ENCODE measurements around the gene YIF1A.

The YIF1A gene

GRCh38 chr11:66318600-66318970 is 29.6 kb upstream of the YIF1A start:
- ChIA-PET CTCF (interaction anchor here (0.9 to 1.5 kb wide), 4 partner anchors 8 to 68 kb away, joined by 3 to 6 read pairs (median 5); no protein-coding TSS in a partner anchor), POLR2A (no interaction called here)
- TF ChIP-seq, protein P1, sequence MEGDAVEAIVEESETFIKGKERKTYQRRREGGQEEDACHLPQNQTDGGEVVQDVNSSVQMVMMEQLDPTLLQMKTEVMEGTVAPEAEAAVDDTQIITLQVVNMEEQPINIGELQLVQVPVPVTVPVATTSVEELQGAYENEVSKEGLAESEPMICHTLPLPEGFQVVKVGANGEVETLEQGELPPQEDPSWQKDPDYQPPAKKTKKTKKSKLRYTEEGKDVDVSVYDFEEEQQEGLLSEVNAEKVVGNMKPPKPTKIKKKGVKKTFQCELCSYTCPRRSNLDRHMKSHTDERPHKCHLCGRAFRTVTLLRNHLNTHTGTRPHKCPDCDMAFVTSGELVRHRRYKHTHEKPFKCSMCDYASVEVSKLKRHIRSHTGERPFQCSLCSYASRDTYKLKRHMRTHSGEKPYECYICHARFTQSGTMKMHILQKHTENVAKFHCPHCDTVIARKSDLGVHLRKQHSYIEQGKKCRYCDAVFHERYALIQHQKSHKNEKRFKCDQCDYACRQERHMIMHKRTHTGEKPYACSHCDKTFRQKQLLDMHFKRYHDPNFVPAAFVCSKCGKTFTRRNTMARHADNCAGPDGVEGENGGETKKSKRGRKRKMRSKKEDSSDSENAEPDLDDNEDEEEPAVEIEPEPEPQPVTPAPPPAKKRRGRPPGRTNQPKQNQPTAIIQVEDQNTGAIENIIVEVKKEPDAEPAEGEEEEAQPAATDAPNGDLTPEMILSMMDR (IDR thresholded peaks at IDR 0.05; ENCODE audit: control extremely low read depth, extremely low read depth, low read depth, missing control alignments) = no peak
- DNase-seq (ENCODE audit: extremely low spot score) = no peak

DNA sequence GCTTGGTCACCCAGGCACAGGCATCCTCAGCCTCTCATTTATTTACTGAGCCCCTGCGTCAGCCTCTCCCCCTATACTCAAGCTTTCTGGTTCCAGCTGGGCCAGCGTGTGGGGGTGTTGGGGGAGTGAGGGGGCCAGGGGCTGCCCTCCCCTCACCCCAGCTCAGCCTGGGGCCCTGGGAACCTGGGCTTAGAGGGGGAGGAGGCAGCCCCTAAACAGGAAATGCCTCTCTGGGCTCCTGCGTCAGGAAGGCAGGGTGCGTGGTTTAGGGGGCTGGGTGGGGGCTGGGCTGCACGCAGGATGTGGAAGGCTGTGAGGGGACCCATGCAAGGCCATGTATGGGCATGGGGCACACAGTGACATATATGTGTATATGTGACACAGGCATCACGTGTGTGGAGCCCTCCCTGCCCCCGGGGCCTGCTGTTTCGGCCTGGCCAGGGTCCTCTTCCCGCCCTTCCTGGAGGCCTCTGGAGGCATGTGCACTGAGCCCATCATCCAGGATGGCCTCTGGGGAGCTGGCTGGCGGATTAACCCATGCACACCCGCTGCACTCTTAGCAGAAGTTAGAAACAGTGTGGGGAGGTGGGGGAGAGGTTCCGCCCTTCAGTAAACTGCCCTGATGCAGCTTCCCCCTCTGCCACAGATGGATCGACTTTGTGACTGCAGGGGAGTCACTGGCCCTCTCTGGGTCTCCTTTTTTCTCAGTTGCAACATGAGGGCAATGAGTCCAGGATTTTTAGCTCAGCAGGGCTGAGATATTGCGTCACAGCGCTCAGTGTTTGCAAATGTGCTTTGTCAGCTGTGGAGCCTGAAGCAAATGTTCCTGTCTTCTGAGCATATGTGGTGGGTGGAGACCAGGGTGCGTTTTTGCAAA is 29.0 kb upstream of the YIF1A start:
- ChIA-PET CTCF (interaction anchor here (0.9 to 1.5 kb wide), 4 partner anchors 9 to 68 kb away, joined by 3 to 6 read pairs (median 5); no protein-coding TSS in a partner anchor), POLR2A (no interaction called here)
- TF ChIP-seq, protein P1 (IDR thresholded peaks at IDR 0.05; ENCODE audit: control extremely low read depth, extremely low read depth, low read depth, missing control alignments) = no peak
- no peak for DNase-seq (ENCODE audit: extremely low spot score)

- POLR2A ChIA-PET = no interaction called here
- TF ChIP-seq, protein P1 (IDR thresholded peaks at IDR 0.05; ENCODE audit: control extremely low read depth, extremely low read depth, low read depth, missing control alignments) = no peak
- CTCF ChIA-PET = interaction anchor here (1.1 to 1.6 kb wide), 4 partner anchors 11 to 69 kb away, joined by 3 to 6 read pairs (median 4); no protein-coding TSS in a partner anchor
- no peak for DNase-seq (ENCODE audit: extremely low spot score)
Measured at GRCh38 chr11:66317322-66317722, 28.4 kb upstream of the YIF1A start.

GRCh38 chr11:66316849-66317251 is 27.9 kb upstream of the YIF1A start, which contains the start of gene CD248:
Gene CD248 (minus strand): TSS chr11:66317044. CDS start chr11:66317027, 17 bp downstream.
- ChIA-PET CTCF (interaction anchor here (1.5 to 1.6 kb wide), 2 partner anchors 34 to 69 kb away, joined by 3 to 6 read pairs; no protein-coding TSS in a partner anchor), POLR2A (interaction anchor here (0.6 kb wide), 1 partner anchor 811 kb away, joined by 6 read pairs; no protein-coding TSS in a partner anchor)
- no peak for DNase-seq (ENCODE audit: extremely low spot score)
- TF ChIP-seq, protein P1 (IDR thresholded peaks at IDR 0.05; ENCODE audit: control extremely low read depth, extremely low read depth, low read depth, missing control alignments) = no peak

GRCh38 chr11:66315921-66316811 is 27.2 kb upstream of the YIF1A start:
- TF ChIP-seq, protein P1 (IDR thresholded peaks at IDR 0.05; ENCODE audit: control extremely low read depth, extremely low read depth, low read depth, missing control alignments) = no peak
- POLR2A ChIA-PET = interaction anchor here (0.6 kb wide), 1 partner anchor 810 kb away, joined by 6 read pairs; no protein-coding TSS in a partner anchor
- no peak for DNase-seq (ENCODE audit: extremely low spot score)
- CTCF ChIA-PET = interaction anchor here (0.8 to 1.6 kb wide), 6 partner anchors 13 to 73 kb away, joined by 3 to 4 read pairs (median 3); no protein-coding TSS in a partner anchor

- CTCF ChIA-PET = interaction anchor here (0.7 to 1.6 kb wide), 7 partner anchors 11 to 74 kb away, joined by 3 to 4 read pairs (median 3); no protein-coding TSS in a partner anchor
- no peak for DNase-seq (ENCODE audit: extremely low spot score)
- TF ChIP-seq, protein P1 (IDR thresholded peaks at IDR 0.05; ENCODE audit: control extremely low read depth, extremely low read depth, low read depth, missing control alignments) = no peak
- POLR2A ChIA-PET = no interaction called here
Measured at GRCh38 chr11:66315498-66315885, 26.5 kb upstream of the YIF1A start.

All from GM10248 (cell line).